T-helper 22 cell (primary cell): ENCODE results near the gene MBNL1.

ENCODE experiments used
- DNase-seq: peaks from one replicate; pipeline ENCODE4 v3.0.0-alpha.2; 2020; ENCODE audit warnings: low read depth

The MBNL1 gene

GRCh38 chr3:152268555-152269055, at the start of gene MBNL1:
TSS of gene MBNL1 (plus strand) at chr3:152268929. CDS start at chr3:152300194, 31,265 bp downstream.
- DNase-seq, result peak; percentile 75

DNA sequence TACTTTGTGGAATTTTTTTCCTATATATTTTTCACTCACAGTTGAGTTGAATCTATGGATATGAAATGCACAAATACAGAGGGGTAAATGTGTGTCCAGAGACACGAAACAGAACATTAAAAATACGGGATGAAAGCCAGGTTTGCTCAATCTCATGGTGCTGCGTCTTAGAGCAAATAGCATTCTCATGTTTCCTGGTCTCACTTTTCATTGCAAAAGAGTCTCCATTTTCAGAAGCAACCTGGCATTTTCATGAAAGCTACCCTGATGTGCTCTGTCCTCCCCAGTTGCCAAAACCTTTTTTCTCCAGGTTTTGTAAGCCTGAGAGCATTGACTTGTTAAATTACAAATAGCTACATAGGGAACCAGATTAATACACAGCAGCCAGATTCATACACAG, 49.5 kb upstream of the MBNL1 start:
- no peak for DNase-seq

DNA sequence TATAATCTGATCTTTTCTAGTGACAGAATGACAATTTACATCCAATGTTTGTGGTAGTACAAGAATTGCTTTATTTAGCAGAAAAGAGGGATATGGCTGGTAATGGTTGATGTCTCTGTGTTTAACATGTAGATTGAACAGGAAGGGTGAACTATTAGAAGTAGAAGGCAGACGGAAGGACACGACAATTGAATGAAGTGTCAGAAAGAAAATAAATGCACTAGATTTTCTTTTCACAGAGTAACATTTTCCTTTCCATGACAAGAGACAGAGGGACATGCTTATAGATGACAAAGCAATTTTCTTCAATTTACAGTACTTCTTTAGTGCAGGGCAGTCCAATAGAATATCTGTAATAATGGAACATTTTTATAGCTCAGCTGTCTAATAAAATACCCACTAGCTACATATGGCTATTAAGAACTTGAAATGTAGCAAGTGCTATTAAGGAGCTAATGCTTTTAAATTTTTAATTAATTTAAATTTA, 48.9 kb upstream of the MBNL1 start:
- DNase-seq, result no peak

DNA sequence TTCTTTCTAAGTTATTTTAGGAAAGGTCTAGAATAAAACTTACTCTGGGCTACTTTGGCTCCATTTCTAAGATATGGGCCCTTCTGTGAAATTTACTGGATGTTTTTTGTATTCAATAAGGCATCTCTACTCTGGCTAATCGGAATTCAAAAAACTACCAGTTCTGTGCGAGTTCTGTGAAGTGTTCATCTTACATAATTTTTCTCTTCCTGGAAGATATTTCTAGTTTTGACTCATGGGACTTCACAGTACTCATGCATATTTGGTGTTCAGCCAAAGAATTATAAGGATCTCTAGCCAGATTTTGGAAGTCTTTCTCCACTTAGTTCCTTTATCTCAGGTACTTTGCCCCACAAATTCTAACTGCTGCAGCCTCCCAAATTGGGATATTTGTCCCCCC, 46.4 kb upstream of the MBNL1 start:
- DNase-seq, result no peak

DNA sequence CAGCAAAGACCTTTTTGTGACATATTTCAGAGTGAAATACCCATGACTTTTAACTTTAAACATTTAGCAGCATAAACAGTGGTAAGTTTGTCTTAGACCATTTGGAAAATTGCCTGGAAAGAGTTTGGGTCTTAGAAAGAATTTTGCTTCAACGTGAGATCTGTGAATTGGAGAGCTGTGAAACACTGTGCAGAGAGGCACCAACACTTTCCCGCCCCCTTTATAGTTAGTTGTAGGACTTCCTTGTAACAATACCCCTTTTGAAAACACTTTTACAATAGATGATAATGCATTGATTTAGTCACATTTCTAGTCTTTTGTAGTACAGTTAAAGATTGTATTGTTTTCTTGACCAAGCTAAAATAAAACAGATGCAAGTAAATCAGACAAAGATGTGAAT, 43.5 kb upstream of the MBNL1 start:
- DNase-seq, result no peak

GRCh38 chr3:152226176-152226575, 42.6 kb upstream of the MBNL1 start:
- DNase-seq, result no peak

DNA sequence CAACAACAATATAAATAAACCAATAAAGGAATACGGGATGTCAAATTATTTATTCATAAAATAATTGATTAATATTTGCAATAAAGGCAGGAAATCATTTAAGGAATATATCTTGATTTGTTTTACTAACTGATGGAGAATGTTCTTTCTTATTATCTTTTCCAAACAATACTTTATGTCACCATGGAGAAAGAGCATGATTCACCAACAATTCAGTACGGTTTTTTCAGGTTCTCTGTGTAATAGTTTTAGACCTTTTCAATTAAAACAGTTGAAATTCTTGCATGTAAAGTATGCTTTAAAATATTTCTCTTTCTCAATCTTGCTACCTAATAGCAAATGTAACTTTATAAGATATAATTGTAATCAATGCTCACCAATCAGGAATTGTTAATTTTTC, 41.7 kb upstream of the MBNL1 start:
- DNase-seq, result no peak

GRCh38 chr3:152229692-152230091, 39.0 kb upstream of the MBNL1 start:
- no peak for DNase-seq

- no peak for DNase-seq
These were observed 38.4 kb upstream of the MBNL1 start for GRCh38 chr3:152230370-152230769.

GRCh38 chr3:152232001-152232400, 36.7 kb upstream of the MBNL1 start:
- DNase-seq, result no peak

DNA sequence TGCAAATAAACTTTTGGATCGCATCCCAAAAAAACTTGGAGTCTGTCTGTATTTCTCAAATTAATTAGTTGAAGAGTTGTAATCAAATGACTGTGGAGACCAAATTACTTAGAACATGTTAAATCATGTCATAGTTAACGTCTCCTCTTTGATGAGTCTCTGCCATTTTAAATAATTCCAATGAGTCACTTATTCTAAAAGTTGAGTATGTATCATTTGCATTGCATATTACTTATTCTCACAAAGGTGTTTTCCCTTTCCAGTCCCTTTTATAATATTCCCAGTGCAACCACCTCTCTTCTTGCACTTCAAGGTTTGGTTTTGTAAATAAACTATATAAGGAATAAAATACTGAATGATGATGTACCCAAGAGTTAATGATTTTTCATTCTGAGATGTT, 36.0 kb upstream of the MBNL1 start:
- no peak for DNase-seq

- DNase-seq, result no peak
These were observed 33.9 kb upstream of the MBNL1 start for GRCh38 chr3:152234657-152235375.

DNA sequence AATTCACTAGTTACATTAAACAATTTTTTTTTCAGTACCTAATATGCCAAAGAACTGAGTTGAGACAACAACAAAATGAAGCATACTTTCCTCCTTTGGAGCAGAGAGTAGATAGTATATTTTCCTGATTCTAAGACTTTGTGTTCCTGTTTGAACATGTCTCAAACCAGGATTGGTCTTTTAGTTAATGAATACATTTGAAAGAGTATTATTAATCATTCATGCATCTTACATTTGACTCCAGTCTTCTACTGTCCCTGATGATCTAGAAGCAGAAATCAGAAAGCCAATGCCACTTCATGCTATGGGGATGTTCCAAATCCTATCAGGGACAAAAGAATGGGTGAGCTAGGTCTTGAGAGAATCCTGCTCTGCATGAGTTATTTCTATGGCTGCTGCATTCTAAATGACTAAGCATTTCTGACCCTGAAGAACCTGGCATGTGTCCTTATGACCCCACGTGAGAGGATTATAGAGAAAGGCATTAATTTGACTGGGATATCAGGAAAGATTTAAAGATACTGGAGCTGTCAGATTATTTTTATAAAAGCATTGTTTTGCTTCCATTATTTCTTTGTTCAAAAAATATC, 32.9 kb upstream of the MBNL1 start:
- no peak for DNase-seq

DNA sequence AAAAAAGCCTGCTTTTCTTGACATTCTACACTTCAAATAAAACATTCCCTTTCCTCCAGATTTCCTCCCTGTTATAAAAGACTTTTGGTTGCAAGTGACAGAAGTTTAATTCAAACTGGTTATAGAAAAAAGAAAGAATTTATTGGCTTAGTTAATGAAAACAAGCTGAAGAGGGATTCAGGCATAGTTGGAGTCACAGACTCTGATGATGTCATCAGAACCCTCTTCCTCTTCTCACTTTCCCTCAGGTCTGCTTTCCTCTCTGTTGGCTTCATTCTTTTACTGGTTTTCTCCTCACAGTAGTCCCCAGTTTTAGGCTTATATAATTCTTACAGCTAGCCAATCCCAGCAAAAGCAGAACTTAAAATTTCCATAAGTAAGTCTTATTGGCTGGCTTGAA, 32.0 kb upstream of the MBNL1 start:
- DNase-seq, result no peak

- no peak for DNase-seq
These were observed 27.3 kb upstream of the MBNL1 start for GRCh38 chr3:152241142-152242017.

DNA sequence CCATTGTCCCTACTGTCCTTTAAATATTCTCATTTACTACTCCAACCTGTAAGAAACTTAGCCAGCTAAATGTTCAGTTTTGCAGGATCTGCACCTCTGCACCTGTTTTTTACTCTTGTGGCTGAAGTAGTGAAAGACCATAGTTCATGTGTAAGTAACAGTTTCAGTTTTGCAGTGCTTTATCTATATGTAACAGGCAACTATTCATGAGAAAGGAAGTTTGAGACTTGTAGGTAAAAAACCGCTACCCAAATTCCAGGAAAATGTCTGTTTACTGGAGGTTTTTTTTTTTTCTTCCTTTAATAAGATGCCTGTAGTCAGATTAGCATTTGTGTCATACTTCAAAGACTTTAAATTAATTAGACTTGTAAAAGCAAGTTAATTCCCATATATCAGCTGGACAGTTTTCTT, 25.4 kb upstream of the MBNL1 start:
- no peak for DNase-seq

DNA sequence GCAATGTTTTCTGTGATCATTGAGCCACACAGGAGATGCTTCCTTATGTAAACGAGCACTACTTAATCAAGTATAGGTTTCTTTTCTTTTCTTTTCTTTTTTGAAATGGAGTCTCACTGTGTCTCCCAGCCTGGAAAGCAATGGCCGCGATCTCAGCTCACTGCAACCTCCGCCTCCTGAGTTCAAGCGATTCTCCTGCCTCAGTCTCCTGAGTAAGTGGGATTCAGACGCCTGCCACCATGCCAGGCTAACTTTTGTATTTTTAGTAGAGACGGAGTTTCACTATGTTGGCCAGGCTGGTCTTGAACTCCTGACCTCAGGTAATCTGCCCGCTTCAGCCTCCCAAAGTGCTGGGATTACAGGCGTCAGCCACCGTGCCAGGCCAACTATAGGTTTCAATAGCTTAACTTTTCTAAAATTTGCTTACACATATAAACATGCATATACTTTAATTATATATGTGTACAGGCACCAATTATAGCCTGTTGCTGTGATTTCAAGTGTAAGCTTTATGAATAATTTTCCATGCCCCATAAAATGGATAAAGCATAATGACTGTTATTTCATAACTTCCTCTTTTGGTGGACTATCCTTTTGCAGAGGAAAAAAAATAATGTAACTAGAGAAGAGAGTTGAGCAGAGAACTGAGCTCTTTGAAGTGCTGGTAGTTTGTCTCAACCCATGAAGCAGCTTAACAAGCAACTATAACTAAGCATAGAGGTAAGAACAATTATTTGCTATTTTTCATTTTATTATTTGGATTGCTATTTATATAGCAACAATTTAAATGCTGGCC, 24.8 kb upstream of the MBNL1 start:
- no peak for DNase-seq

GRCh38 chr3:152244517-152244888, 24.2 kb upstream of the MBNL1 start:
- no peak for DNase-seq

GRCh38 chr3:152245498-152246170, 23.1 kb upstream of the MBNL1 start:
- no peak for DNase-seq

DNA sequence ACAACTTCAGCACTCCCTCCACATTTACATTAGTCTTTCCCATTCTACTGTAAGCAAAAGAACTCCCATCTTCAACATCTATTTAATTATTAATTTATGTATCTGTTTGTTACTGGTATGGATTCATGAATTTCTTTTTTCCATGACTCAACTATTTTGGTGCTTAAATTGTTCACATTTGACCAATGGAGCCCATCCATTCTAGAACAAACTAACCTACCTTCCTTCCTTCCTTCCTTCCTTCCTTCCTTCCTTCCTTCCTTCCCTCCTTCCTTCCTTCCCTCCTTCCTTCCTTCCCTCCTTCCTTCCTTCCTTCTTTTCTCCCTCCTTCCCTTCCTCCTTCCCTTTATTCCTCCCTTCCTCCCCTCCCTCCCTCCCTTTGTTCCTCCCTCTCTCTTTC, 16.8 kb upstream of the MBNL1 start:
- no peak for DNase-seq

DNA sequence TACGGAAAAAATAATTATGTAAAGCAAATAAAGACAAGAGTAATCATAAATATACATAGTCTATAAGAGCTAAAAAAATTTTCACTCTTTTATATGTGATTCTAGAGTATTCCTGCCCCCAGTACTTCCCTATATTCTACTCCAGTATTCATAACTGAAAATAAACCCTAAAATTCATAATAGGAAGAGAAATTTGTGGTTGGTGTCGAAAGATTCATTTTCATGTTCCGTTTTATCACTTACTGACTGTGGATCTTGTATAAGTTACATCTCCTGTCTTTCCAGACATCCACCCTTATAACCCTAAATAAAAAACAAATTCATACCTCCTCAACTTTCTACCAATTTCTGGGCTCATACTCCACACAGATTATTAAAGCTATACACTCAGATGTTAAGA, 16.0 kb upstream of the MBNL1 start:
- no peak for DNase-seq
